Measurements from ENCODE around the gene TANGO6. TPM values are rescaled to one million over a fixed set of nuclear protein-coding genes. Genes with fewer than 3 reads are reported as not detected.

The TANGO6 gene
- total RNA-seq, result 19.7 and 26.3 TPM in 2 replicates

DNA sequence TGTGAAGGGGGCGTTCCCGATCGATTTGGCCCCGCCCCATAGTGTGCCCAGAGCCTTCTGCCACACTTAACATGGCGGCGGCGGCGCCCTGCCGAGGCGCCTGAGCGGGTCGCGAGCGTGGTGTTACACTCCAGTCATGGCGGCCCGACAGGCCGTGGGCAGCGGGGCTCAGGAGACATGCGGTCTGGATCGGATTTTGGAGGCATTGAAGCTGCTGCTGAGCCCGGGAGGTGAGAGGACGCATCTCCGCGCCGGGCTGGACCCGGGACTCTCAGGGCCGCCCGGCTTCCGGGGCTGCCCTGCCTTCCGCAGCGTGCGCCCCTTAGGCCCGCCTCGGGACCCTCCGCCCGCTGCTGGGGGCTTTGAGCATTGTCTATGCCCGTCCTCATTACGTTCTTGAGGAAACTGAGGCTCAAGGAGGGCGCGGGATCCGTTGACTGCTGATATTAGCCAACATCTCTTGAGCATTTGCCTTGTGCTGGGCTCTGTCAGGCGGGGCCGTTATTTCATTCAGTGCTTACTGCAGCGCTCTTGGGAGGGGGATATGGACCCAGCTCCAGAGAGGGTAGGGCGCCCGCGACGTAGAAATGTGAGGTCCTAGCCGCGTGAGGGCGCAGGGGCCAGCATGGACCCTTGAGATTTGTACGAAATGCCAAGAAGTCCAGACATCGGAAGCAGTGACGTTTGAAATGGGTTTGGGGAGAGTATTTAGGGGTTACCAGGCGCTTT lies at the start of gene TANGO6:
TSS of gene TANGO6 (plus strand) at position 50 of the 729 bp plus-strand sequence. CDS start at position 137, 87 bp downstream.

DNA sequence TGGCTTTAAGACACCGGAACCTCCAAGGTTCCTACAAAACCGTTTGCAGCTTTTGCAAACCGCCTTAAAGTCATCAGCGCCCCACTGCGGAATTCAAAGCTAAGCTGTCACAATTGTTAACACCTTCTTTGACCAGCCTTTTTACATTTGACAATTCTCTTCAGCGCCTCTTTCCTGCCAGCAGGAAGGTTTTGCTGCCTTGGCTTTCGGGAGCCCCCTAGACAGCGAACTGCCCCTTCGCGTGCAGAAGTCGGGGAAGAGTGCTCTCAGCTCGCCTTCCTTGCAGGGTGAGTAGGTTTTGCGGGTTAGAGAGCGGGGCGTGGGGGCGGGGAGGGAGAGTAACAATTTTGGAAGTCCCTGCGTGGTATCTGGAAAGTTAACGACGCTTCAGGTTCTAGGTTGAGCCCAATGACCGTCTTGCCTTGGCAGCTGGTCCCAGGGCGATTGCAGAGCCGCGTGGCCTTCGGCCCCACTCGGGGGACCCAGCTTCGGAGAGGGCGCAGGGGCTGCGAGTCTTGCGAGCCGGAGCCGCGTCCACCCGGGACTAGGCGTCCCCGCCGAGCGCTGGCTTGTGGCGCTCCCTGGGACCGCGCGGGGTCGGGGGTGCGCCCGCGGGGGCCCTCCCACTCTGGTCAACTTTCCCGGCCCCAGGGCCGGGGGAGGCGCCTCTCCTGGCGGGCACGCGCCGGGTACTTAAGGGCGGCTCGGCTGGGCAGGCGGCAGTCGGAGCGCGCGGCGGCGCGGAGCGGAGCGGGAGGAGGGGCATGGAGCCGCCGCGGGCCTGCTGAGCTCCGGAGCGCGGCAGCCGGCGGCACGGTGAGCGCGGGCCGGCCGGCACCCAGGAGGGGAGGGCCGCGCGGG lies 262.4 kb downstream of the TANGO6 start, which contains the start of gene HAS3:
TSS of gene HAS3 (plus strand) at position 153 of the 861 bp plus-strand sequence. CDS start 3,743 bp downstream, outside the sequence.

DNA sequence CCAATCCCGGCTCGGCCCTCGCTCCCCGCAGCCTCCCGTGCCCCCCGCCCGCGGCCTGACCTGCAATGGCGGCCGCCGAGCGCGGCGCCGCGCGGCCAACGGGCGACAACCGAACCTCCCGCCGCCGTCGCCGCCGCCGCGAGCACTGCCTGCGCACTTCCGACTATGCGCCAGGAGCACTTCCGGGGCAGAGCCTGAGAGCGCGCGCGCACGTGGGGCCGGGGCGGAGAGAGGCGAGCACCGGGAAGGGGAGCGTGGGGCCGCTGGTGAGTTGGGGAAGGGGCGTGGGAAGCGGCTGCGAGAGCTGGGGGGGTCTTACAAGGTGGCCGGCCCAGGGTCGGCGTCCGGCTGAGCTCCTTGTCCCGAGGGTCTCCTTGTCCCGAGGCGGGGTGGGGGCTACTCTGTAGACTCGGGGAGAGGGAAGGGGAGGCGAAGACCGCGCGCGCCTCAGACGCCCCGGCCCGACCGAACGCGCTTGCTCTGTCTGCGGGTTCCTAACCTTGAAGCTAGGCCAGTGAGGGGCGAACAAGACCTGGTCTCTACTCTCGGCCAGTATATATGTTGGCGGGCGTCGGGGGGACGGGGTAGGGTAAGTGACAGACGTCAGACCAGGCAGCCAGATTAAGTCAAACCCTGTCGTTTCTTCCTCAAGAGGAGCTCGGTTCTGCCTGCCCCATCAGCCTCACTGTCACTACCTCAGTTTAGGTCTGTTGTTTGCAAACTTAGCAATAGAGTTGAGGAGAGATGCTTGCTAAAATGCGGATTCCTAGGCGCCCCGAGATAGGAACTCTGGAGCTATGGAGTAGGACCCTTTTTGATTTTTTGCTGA lies 289.3 kb downstream of the TANGO6 start, which contains the start of the genes CHTF8 and UTP4:
TSS of gene CHTF8 (minus strand) at position 165 of the 829 bp plus-strand sequence. CDS start 11,130 bp downstream, outside the sequence.
TSS of gene UTP4 (plus strand) at position 226 of the 829 bp plus-strand sequence. CDS start 811 bp downstream, outside the sequence.

Other genes starting within 250 kb of the TANGO6 start
- 0.66 and 1.1 TPM in 2 replicates for gene CDH3, start 198.2 kb upstream of the TANGO6 start, total RNA-seq
- gene CDH1, start 106.2 kb upstream of the TANGO6 start, total RNA-seq, result 0.13 and 0.52 TPM in 2 replicates